ENCODE results near the gene CMKLR1.

Gene CMKLR1

GRCh38 chr12:108289350-108290161, 49.6 kb downstream of the CMKLR1 start:
- H3K4me3 Mint-ChIP-seq, result no peak overlapping the region
- TF ChIP-seq CTCF (IDR thresholded peaks at IDR 0.05; ENCODE audit: unreplicated experiment in 3 of 3), result no peak
- peaks cover 11% of the 10 kb centered on the region for H3K27me3 Mint-ChIP-seq (ENCODE audit: low read depth)
- no peak overlapping the region for H3K27ac Mint-ChIP-seq
- peaks cover 4% of the 10 kb centered on the region for H3K36me3 Mint-ChIP-seq (ENCODE audit: low read depth)
- no peaks in the 10 kb centered on the region for H3K9me3 Mint-ChIP-seq
- H3K4me1 Mint-ChIP-seq, result no peaks in the 10 kb centered on the region

- Mint-ChIP-seq H3K4me1 (no peaks in the 10 kb centered on the region), H3K4me3 (no peak overlapping the region), H3K9me3 (no peaks in the 10 kb centered on the region), H3K27ac (no peak overlapping the region), H3K36me3 (ENCODE audit: low read depth) (no peaks in the 10 kb centered on the region), H3K27me3 (ENCODE audit: low read depth) (peaks cover 16% of the 10 kb centered on the region)
- no peak for TF ChIP-seq CTCF (IDR thresholded peaks at IDR 0.05; ENCODE audit: unreplicated experiment in 3 of 3)
Measured at GRCh38 chr12:108287227-108287626, 51.9 kb downstream of the CMKLR1 start.

DNA sequence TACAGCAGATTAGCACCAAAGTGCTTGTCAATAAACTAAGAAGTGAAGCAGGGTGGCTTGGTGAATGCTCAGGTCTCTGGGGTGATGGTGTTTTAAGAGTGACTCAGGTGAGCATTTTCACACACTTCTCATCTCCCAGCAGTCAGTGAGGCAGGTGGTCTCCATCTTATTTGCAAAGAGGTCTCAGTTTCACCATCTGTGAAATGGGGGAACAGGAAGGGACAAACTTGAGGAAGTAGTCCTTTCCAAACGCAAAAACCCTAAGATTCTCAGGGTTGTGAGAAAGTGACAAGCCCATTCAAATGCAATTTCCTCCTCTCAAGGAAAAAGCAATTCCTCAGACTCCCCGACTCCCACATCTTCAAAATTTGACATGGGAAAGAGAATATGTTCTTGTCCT, 54.1 kb downstream of the CMKLR1 start:
- Mint-ChIP-seq H3K9me3 (no peaks in the 10 kb centered on the region), H3K27me3 (ENCODE audit: low read depth) (peaks cover 13% of the 10 kb centered on the region), H3K36me3 (ENCODE audit: low read depth) (no peaks in the 10 kb centered on the region), H3K4me1 (no peaks in the 10 kb centered on the region), H3K27ac (no peak overlapping the region), H3K4me3 (no peak overlapping the region)
- TF ChIP-seq CTCF (IDR thresholded peaks at IDR 0.05; ENCODE audit: unreplicated experiment in 3 of 3), result no peak

DNA sequence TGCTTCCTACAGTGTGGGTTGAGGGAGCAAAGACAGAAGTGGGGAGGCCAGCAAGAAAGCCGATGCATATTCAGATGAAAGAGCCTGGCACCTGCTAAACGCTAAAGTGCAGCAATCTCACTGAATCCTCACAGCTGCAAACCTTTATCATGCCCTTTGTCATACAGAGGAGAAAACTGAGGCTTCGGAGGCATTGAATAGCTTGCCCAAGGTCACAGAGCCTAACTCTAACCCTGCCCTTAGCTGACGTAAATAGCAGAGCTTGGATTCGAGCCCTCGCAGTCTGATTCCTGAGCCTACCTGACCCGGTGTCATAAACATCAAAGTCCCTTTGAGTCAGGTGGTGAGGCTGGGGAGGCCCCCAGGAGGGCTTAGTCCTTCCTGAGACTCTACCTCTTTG, 54.9 kb downstream of the CMKLR1 start:
- Mint-ChIP-seq H3K4me1 (no peaks in the 10 kb centered on the region), H3K4me3 (no peak overlapping the region), H3K27me3 (ENCODE audit: low read depth) (peaks cover 13% of the 10 kb centered on the region), H3K27ac (no peak overlapping the region), H3K9me3 (no peaks in the 10 kb centered on the region), H3K36me3 (ENCODE audit: low read depth) (no peaks in the 10 kb centered on the region)
- TF ChIP-seq CTCF (IDR thresholded peaks at IDR 0.05; ENCODE audit: unreplicated experiment in 3 of 3), result no peak

GRCh38 chr12:108282676-108283075, 56.4 kb downstream of the CMKLR1 start:
- H3K27me3 Mint-ChIP-seq (ENCODE audit: low read depth), result peaks cover 13% of the 10 kb centered on the region
- H3K4me1 Mint-ChIP-seq, result no peaks in the 10 kb centered on the region
- no peak overlapping the region for H3K27ac Mint-ChIP-seq
- H3K9me3 Mint-ChIP-seq, result no peaks in the 10 kb centered on the region
- H3K36me3 Mint-ChIP-seq (ENCODE audit: low read depth), result no peaks in the 10 kb centered on the region
- TF ChIP-seq CTCF (IDR thresholded peaks at IDR 0.05; ENCODE audit: unreplicated experiment in 3 of 3), result no peak
- no peak overlapping the region for H3K4me3 Mint-ChIP-seq

GRCh38 chr12:108282160-108282559, 57.0 kb downstream of the CMKLR1 start:
- H3K27me3 Mint-ChIP-seq (ENCODE audit: low read depth), result peaks cover 13% of the 10 kb centered on the region
- no peaks in the 10 kb centered on the region for H3K4me1 Mint-ChIP-seq
- no peak overlapping the region for H3K4me3 Mint-ChIP-seq
- H3K27ac Mint-ChIP-seq, result no peak overlapping the region
- no peaks in the 10 kb centered on the region for H3K36me3 Mint-ChIP-seq (ENCODE audit: low read depth)
- TF ChIP-seq CTCF (IDR thresholded peaks at IDR 0.05; ENCODE audit: unreplicated experiment in 3 of 3), result no peak
- no peaks in the 10 kb centered on the region for H3K9me3 Mint-ChIP-seq
